Thoracic aorta (tissue), 2 donors: ENCODE data around the gene MIER2. TPM values are rescaled to one million over a fixed set of nuclear protein-coding genes. Genes with fewer than 3 reads are reported as not detected.

Experiments used
- ATAC-seq: fragments of 150-250 bp; one replicate; pipeline ENCODE4 v1.8.0; 2017; ENCODE audit warnings: low read depth; ENCODE audit not compliant: insufficient number of reproducible peaks, low FRiP score
- DNase-seq: peaks from one replicate; pipeline ENCODE4 v3.0.0-alpha.2; 2020; ENCODE audit warnings: low spot score
- H3K27ac ChIP-seq, 2 donors: fragments of 200-600 bp; sonication (generic); 1 replicate in 1 of 2; 2 replicates in 1 of 2; pipeline ENCODE4 v1.5.1; 2016; ENCODE audit warnings: mild to moderate bottlenecking in 2 of 2, moderate library complexity in 2 of 2
- H3K27me3 ChIP-seq: fragments of 200-600 bp; sonication (generic); replicated peaks from 2 replicates; pipeline ENCODE4 v1.6.0; 2016; ENCODE audit warnings: mild to moderate bottlenecking; ENCODE audit not compliant: insufficient read depth
- H3K36me3 ChIP-seq: fragments of 200-600 bp; sonication (generic); one replicate; pipeline ENCODE4 v1.5.1; 2016
- H3K4me1 ChIP-seq, 2 donors: fragments of 200-600 bp; sonication (generic); 1 replicate in 1 of 2; 2 replicates in 1 of 2; pipeline versions ENCODE4 v1.5.1 to v1.6.0; 2016; ENCODE audit warnings: low read depth in 2 of 2, mild to moderate bottlenecking in 1 of 2; ENCODE audit not compliant: control insufficient read depth in 1 of 2
- H3K4me3 ChIP-seq: fragments of 200-600 bp; sonication (generic); 2 replicates; pipeline ENCODE4 v1.5.1; 2016; ENCODE audit warnings: mild to moderate bottlenecking
- H3K9me3 ChIP-seq: fragments of 200-600 bp; sonication (generic); 2 replicates; pipeline ENCODE4 v1.5.1; 2016
- CTCF ChIP-seq: fragments of 200-600 bp; sonication (generic); IDR thresholded peaks from one replicate; pipeline ENCODE4 v1.5.1; 2019; ENCODE audit warnings: antibody characterized with exemption
- total RNA-seq, 2 donors: library from RNA; depleted of rRNA; stranded (reverse); fragments of >200 nt; gene quantifications; one replicate each; pipeline versions ENCODE4 v1.1.0 to v1.2.3, GENCODE V29; 2016

MIER2 gene
- total RNA-seq, 2 donors from 2014 or later, result 8.8 to 43.6 TPM

DNA sequence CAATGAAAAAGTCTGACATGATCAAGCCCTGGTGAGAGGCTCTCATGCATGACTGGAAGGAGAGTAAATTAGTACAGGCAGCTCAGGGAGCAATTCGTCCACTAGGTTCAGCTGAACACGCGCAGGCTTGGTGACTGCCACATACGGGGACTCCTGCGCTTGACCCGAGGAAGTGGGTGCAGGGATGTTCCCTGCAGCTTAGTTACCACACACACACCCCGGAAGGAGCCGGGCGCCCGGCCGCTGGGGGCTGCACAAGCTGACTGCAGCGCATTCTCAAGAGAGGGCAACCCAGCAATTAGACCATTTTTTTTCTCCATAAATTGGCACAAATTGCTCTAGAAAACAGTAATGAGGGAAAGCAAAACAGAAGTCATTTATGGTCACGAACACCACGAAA is 23.0 kb upstream of the MIER2 start:
- Histone ChIP-seq H3K27ac (no peak overlapping the region), H3K4me1 (no peaks in the 10 kb centered on the region), H3K36me3 (no peaks in the 10 kb centered on the region), H3K4me3 (no peak overlapping the region), H3K27me3 (no peaks in the 10 kb centered on the region), H3K9me3 (no peaks in the 10 kb centered on the region)
- DNase-seq (no peak), ATAC-seq (no peak)
- TF ChIP-seq CTCF, result no peak

DNA sequence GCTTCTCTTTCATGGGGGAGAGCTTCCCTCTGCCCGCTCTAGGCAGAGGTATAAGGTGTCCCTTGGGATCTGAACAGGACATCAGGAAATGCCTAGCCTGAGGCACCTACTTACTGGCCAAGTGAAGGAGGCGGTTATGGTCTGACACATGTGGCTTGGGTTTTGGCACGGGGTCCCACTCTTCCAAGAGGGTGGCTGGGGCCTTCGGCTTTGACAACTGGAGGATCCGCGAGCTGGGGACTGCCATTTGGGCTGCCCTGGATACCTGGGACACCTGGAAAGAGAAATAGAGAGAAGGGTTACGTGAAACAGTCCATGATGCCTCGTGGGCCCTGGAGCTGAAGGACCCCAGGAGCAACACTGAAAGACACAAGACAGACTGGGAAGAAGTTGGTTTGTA is 22.4 kb upstream of the MIER2 start:
- Histone ChIP-seq H3K4me1 (no peaks in the 10 kb centered on the region), H3K9me3 (no peaks in the 10 kb centered on the region), H3K27me3 (no peaks in the 10 kb centered on the region), H3K36me3 (no peaks in the 10 kb centered on the region), H3K4me3 (no peak overlapping the region), H3K27ac (no peak overlapping the region)
- ATAC-seq (no peak), DNase-seq (no peak)
- no peak for TF ChIP-seq CTCF

GRCh38 chr19:366205-366783 is 21.7 kb upstream of the MIER2 start:
- ATAC-seq, result no peak
- no peaks in the 10 kb centered on the region for H3K9me3 ChIP-seq
- no peaks in the 10 kb centered on the region for H3K4me1 ChIP-seq
- no peak overlapping the region for H3K4me3 ChIP-seq
- H3K27me3 ChIP-seq, result no peaks in the 10 kb centered on the region
- no peak overlapping the region for H3K27ac ChIP-seq
- no peak for DNase-seq
- no peak for TF ChIP-seq CTCF
- H3K36me3 ChIP-seq, result no peaks in the 10 kb centered on the region

- Histone ChIP-seq H3K27ac (no peak overlapping the region), H3K27me3 (no peaks in the 10 kb centered on the region), H3K4me1 (no peaks in the 10 kb centered on the region), H3K9me3 (no peaks in the 10 kb centered on the region), H3K4me3 (no peak overlapping the region), H3K36me3 (no peaks in the 10 kb centered on the region)
- ATAC-seq, result no peak
- no peak for DNase-seq
- TF ChIP-seq CTCF, result no peak
Measured at GRCh38 chr19:364496-365287, 20.1 kb upstream of the MIER2 start.

- no peak for TF ChIP-seq CTCF
- H3K27me3 ChIP-seq, result no peaks in the 10 kb centered on the region
- H3K27ac ChIP-seq, result no peak overlapping the region
- H3K9me3 ChIP-seq, result no peaks in the 10 kb centered on the region
- no peaks in the 10 kb centered on the region for H3K4me1 ChIP-seq
- no peak overlapping the region for H3K4me3 ChIP-seq
- DNase-seq (no peak), ATAC-seq (no peak)
- H3K36me3 ChIP-seq, result no peaks in the 10 kb centered on the region
Measured at GRCh38 chr19:362683-363082, 18.1 kb upstream of the MIER2 start.
